ENCODE data around the gene GPX3. TPM values are rescaled to one million over a fixed set of nuclear protein-coding genes. Genes with fewer than 3 reads are reported as not detected.

Gene GPX3
- total RNA-seq, 1 donor from 2014 or later, result 855 TPM

DNA sequence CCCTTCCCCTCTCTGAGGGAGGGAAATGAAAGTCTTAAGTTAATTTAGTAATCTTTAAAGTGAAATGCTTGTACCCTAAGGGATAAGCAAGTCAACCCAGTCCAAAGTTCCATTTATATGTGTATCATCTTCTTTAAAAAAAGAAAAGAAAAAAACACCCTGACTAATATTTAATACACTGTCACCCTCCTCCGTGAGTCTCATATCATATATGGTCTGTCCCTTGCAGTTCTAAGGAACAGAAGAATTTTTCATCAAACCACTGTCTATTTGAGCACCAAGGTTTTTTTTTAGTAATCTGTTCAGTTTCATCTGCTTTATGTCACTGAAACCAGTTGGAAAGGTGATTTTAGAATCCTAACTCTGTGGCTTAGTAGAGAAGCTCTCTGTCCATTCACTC lies 45.2 kb downstream of the GPX3 start:
- Histone ChIP-seq H3K9me3 (no peaks in the 10 kb centered on the region), H3K4me1 (peaks cover 82% of the 10 kb centered on the region), H3K27ac (no peak overlapping the region), H3K27me3 (ENCODE audit: low read depth) (no peaks in the 10 kb centered on the region), H3K36me3 (peaks cover 54% of the 10 kb centered on the region), H3K4me3 (no peak overlapping the region)
- TF ChIP-seq, protein P1, sequence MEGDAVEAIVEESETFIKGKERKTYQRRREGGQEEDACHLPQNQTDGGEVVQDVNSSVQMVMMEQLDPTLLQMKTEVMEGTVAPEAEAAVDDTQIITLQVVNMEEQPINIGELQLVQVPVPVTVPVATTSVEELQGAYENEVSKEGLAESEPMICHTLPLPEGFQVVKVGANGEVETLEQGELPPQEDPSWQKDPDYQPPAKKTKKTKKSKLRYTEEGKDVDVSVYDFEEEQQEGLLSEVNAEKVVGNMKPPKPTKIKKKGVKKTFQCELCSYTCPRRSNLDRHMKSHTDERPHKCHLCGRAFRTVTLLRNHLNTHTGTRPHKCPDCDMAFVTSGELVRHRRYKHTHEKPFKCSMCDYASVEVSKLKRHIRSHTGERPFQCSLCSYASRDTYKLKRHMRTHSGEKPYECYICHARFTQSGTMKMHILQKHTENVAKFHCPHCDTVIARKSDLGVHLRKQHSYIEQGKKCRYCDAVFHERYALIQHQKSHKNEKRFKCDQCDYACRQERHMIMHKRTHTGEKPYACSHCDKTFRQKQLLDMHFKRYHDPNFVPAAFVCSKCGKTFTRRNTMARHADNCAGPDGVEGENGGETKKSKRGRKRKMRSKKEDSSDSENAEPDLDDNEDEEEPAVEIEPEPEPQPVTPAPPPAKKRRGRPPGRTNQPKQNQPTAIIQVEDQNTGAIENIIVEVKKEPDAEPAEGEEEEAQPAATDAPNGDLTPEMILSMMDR (IDR thresholded peaks at IDR 0.05), result no peak
- ATAC-seq (no peak), DNase-seq (no peak)
- intact Hi-C loops (cut with DNase I), result no loop called here

DNA sequence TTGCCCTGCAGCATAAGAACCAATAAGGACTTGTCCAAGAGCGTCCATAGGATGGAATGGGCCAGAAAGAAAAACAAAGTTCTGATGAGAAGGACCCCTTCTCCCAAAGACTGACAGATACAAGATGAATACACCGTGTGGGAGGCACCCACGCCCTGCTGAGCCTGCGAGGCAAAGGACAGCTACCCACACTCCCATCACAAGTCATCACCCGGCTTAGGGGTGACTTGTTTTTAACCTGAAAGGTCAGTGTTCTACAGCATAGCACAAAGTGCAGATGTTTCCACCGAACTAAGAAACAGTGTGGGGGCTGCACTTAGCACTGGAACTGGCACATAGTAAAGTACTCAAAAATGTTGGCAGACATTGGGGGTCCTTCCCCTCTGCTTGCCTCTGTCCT lies 46.5 kb downstream of the GPX3 start:
- TF ChIP-seq, protein P1 (IDR thresholded peaks at IDR 0.05), result no peak
- no peaks in the 10 kb centered on the region for H3K27me3 ChIP-seq (ENCODE audit: low read depth)
- no peak for DNase-seq
- intact Hi-C loops (cut with DNase I), result no loop called here
- H3K4me3 ChIP-seq, result no peak overlapping the region
- ATAC-seq, result no peak
- no peaks in the 10 kb centered on the region for H3K9me3 ChIP-seq
- peaks cover 82% of the 10 kb centered on the region for H3K4me1 ChIP-seq
- peak overlapping the region; percentile 41 for H3K27ac ChIP-seq
- peaks cover 41% of the 10 kb centered on the region for H3K36me3 ChIP-seq

DNA sequence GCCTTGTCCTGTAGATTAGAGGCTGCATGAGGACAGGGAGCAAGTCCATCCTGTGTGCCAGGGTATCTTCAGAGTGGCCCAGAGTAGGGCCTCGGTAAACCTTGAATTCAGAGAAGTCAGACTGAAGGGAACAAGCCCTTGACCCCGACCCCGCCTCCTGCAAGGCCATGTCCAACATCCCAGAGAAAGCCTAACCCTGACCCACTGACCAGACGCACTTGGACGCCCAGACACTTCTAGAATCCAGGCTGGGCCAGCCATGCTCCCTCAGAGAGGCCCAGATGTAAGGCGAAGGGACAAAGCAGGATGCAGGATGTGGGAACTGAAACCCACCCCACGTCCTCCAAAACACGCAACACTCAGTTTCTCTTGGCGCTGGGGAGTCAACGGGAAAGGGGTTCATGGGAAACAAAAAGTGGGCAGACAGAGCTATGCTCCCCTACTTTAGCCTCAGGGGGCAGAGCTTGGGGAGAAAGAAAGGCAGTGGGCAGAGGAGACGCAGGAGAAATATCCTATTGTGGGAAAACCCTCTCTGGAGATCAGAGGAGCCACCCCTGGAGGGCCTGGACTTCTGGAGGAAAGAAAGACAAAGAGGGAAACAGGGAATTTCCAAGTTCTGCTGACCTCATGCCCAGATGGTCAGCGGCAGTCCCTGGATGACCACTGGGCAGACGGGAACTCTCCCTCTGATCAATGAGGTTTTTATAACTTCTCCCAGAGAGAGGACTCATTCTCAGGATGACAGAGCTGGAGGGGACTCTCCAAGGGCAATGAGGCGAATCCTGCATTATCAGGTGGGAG lies 47.4 kb downstream of the GPX3 start:
- Histone ChIP-seq H3K27ac (peak overlapping the region; percentile 53), H3K9me3 (no peaks in the 10 kb centered on the region), H3K4me3 (no peak overlapping the region), H3K4me1 (peaks cover 83% of the 10 kb centered on the region), H3K27me3 (ENCODE audit: low read depth) (no peaks in the 10 kb centered on the region), H3K36me3 (peaks cover 32% of the 10 kb centered on the region)
- intact Hi-C loops (cut with DNase I), result no loop called here
- ATAC-seq (no peak), DNase-seq (no peak)
- TF ChIP-seq, protein P1 (IDR thresholded peaks at IDR 0.05), result no peak

DNA sequence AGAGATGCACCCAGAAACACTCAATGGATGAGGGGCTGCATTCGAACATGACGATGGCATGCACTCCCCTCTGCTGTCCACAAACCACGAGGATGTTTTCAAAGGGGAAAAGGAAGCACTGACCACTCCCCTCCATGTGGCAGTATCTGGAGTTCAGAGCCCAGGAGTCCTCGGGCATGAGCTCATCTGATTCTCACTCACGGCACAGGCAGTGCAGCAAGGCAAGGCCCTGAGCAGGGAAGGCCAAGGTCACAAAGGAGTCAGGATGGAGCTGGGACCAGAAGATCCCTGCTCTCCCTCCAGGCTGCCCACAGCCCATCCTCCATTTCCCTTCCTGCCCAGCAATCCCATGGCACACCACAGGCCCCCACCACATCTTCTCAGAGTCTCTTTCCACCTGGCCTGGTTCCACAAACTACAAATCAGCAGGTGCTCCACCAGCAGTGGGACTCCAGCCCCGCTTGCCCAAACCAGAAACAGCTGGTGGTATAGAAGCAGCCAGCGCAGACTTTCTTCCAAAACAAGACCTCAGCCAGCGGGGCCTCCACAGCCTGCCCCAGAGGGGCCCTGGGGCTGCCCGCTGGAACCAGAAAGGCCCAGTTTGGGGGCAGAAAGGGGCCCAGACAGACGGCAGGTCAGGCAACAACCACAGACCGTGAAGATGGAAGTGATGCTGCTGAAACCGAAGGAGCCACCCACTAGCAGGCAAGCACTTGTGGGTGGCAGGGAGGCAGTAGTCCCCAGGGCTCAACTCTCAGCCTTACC lies 48.2 kb downstream of the GPX3 start:
- intact Hi-C loops (cut with DNase I), result no loop called here
- no peak for DNase-seq
- no peaks in the 10 kb centered on the region for H3K9me3 ChIP-seq
- no peaks in the 10 kb centered on the region for H3K27me3 ChIP-seq (ENCODE audit: low read depth)
- TF ChIP-seq, protein P1 (IDR thresholded peaks at IDR 0.05), result no peak
- H3K27ac ChIP-seq, result peak overlapping the region; percentile 53
- no peak overlapping the region for H3K4me3 ChIP-seq
- peaks cover 77% of the 10 kb centered on the region for H3K4me1 ChIP-seq
- H3K36me3 ChIP-seq, result peaks cover 29% of the 10 kb centered on the region
- no peak for ATAC-seq

DNA sequence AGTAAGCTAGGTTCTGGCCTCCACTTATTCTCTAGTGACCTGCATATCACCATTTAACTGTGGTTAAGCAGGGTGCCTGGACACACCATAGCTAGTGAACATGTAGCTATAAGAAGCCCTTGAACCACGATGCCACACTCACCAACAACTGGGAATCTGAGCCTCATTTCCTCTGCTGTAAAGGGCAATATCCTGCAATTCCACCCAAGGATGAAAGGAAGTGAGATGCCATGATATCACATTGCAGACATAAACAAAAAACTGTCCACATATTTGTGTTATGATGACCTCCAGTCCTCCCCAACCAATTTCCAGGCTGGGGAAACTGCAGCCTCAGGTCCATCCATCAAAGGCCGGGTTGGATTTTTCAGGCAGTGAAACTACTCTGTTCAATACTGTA lies 50.1 kb downstream of the GPX3 start:
- H3K4me3 ChIP-seq, result no peak overlapping the region
- no peak for ATAC-seq
- DNase-seq, result no peak
- H3K9me3 ChIP-seq, result no peaks in the 10 kb centered on the region
- TF ChIP-seq, protein P1 (IDR thresholded peaks at IDR 0.05), result no peak
- intact Hi-C loops (cut with DNase I), result no loop called here
- peaks cover 75% of the 10 kb centered on the region for H3K4me1 ChIP-seq
- H3K27ac ChIP-seq, result no peak overlapping the region
- no peaks in the 10 kb centered on the region for H3K27me3 ChIP-seq (ENCODE audit: low read depth)
- H3K36me3 ChIP-seq, result peaks cover 29% of the 10 kb centered on the region
